ENCODE data around the gene VWF. TPM values are rescaled to one million over a fixed set of nuclear protein-coding genes. Genes with fewer than 3 reads are reported as not detected.

VWF gene
- total and polyA plus RNA-seq, 2 donors (not counting 3 experiments of a cell fraction or from before 2014, with no cell fraction given) = 1,041 to 2,328 TPM

DNA sequence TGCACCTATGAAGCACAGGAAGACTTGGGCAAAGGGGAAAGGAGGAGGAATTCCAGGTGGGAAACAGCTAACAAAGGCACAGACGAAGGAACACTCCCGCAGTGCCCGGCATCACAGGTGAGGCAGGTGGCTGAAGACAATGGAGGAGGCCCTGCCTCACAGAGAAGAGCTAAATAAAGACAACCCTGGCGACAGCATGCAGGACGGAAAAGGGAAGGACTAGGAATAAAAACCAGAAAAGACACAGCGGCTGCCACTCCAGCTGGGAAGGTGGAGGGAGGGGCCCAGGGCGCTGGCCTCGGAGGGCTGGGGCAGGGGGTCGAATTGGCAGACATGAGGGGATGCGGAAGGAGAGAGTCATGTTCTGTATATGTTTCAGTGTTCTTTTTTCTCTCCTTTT lies 136.4 kb downstream of the VWF start:
- Histone ChIP-seq H3K27me3 (ENCODE audit: control insufficient read depth in 2 of 2, insufficient read depth in 2 of 2, low read length in 2 of 2) (no peaks in the 10 kb centered on the region), H2AFZ (ENCODE audit: low read depth, low read length) (no peak overlapping the region), H3K36me3 (ENCODE audit: control insufficient read depth in 2 of 2, extremely low read depth in 1 of 2, insufficient read depth in 2 of 2, low read length in 2 of 2) (peaks cover 59 to 76% of the 10 kb centered on the region in 2 experiments), H3K79me2 (ENCODE audit: control insufficient read depth, insufficient read depth, low read length) (peaks cover 21% of the 10 kb centered on the region), H3K9me1 (replicated peaks; ENCODE audit: control insufficient read depth, extremely low read depth, insufficient read depth, low read length) (no peaks in the 10 kb centered on the region), H3K4me3 (replicated peaks in 1 of 3; ENCODE audit: insufficient read depth in 1 of 3, low read depth in 1 of 3, low read length in 3 of 3) (no peak overlapping the region), H4K20me1 (replicated peaks; ENCODE audit: control insufficient read depth, extremely low read depth, insufficient read depth, low read length) (peaks cover 12% of the 10 kb centered on the region), H3K4me1 (ENCODE audit: control insufficient read depth, extremely low read depth, insufficient read depth, low read length) (no peaks in the 10 kb centered on the region), H3K9me3 (replicated peaks; ENCODE audit: control insufficient read depth, insufficient read depth, low read length) (no peaks in the 10 kb centered on the region), H3K4me2 (ENCODE audit: insufficient read depth, low read length) (no peak overlapping the region), H3K27ac (ENCODE audit: insufficient read depth, low read depth, low read length) (no peak overlapping the region), H3K9ac (replicated peaks; ENCODE audit: extremely low read depth, insufficient read depth, low read length) (no peak overlapping the region)
- CTCF ChIA-PET = interaction anchor here (0.6 to 3.1 kb wide), 23 partner anchors 7 to 611 kb away, joined by 3 to 60 read pairs (median 5); no protein-coding TSS in a partner anchor
- BruUV-seq (replicated peaks) = no TSS peak
- dilution Hi-C loops (cut with MboI; ENCODE audit: extremely low pct_ligation_motif_present, low sequenced_read_pairs) = no loop called here
- FAIRE-seq (no peak), DNase-seq (ENCODE audit: low read depth, low spot score) (no peak)
- TF ChIP-seq POLR2AphosphoS5 (IDR thresholded peaks at IDR 0.05; ENCODE audit: insufficient read depth, low read depth, low read length) (peak; percentile 17), GATA2 (IDR thresholded peaks at IDR 0.05; ENCODE audit: insufficient read depth, insufficient read length, low read depth, low read length) (no peak)
- POLR2A ChIA-PET = no interaction called here
- intact Hi-C loops (cut with micrococcal nuclease) = loop anchor here (1.0 kb wide), 2 partner anchors 52 to 297 kb away; no protein-coding TSS in a partner anchor

DNA sequence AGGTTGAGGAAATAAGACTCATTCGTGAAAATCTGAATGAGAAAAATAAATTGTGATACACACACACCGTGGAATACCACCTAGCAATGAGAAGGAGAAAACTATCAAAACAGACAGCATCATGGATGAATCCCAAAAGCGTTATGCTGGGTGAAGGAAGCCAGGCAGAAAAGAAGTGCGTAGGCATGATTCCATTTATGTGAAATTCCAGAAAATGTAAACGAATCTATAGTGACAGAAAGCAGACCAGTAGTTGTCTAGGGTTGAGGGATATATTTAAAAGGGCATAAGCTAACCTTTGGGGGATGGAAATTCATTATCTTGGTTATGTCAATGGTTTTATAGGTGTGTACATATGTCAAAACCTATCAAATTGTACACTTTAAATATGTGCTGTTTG lies 136.9 kb downstream of the VWF start:
- no peak overlapping the region for H3K9ac ChIP-seq (replicated peaks; ENCODE audit: extremely low read depth, insufficient read depth, low read length)
- TF ChIP-seq EZH2 (IDR thresholded peaks at IDR 0.05; ENCODE audit: borderline replicate concordance, low read depth, low read length, severe bottlenecking) (no peak), POLR2AphosphoS5 (IDR thresholded peaks at IDR 0.05; ENCODE audit: insufficient read depth, low read depth, low read length) (no peak), FOS (IDR thresholded peaks at IDR 0.05; ENCODE audit: borderline replicate concordance, insufficient read depth, low read length) (no peak), MYC (IDR thresholded peaks at IDR 0.05; ENCODE audit: low read depth, low read length) (no peak), GATA2 (IDR thresholded peaks at IDR 0.05; ENCODE audit: insufficient read depth, insufficient read length, low read depth, low read length) (no peak), POLR2A (IDR thresholded peaks at IDR 0.05; ENCODE audit: low read depth, low read length) (no peak), JUN (IDR thresholded peaks at IDR 0.05; ENCODE audit: borderline replicate concordance, insufficient read depth, insufficient read length, low read depth) (no peak)
- TF ChIP-seq, protein P1, sequence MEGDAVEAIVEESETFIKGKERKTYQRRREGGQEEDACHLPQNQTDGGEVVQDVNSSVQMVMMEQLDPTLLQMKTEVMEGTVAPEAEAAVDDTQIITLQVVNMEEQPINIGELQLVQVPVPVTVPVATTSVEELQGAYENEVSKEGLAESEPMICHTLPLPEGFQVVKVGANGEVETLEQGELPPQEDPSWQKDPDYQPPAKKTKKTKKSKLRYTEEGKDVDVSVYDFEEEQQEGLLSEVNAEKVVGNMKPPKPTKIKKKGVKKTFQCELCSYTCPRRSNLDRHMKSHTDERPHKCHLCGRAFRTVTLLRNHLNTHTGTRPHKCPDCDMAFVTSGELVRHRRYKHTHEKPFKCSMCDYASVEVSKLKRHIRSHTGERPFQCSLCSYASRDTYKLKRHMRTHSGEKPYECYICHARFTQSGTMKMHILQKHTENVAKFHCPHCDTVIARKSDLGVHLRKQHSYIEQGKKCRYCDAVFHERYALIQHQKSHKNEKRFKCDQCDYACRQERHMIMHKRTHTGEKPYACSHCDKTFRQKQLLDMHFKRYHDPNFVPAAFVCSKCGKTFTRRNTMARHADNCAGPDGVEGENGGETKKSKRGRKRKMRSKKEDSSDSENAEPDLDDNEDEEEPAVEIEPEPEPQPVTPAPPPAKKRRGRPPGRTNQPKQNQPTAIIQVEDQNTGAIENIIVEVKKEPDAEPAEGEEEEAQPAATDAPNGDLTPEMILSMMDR (IDR thresholded peaks at IDR 0.05; ENCODE audit: extremely low read depth in 1 of 2, insufficient read depth in 1 of 2, low read depth in 1 of 2, low read length in 2 of 2) = no peak
- TF ChIP-seq, protein P2, sequence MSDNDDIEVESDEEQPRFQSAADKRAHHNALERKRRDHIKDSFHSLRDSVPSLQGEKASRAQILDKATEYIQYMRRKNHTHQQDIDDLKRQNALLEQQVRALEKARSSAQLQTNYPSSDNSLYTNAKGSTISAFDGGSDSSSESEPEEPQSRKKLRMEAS (IDR thresholded peaks at IDR 0.05; ENCODE audit: insufficient read depth, insufficient read length) = no peak
- POLR2A ChIA-PET = no interaction called here
- intact Hi-C loops (cut with micrococcal nuclease) = no loop called here
- H3K79me2 ChIP-seq (ENCODE audit: control insufficient read depth, insufficient read depth, low read length) = peaks cover 20% of the 10 kb centered on the region
- DNase-seq (ENCODE audit: low read depth, low spot score) (no peak), FAIRE-seq (no peak)
- H2AFZ ChIP-seq (ENCODE audit: low read depth, low read length) = no peak overlapping the region
- no peak overlapping the region for H3K4me2 ChIP-seq (ENCODE audit: insufficient read depth, low read length)
- H3K27me3 ChIP-seq (ENCODE audit: control insufficient read depth in 2 of 2, insufficient read depth in 2 of 2, low read length in 2 of 2) = no peaks in the 10 kb centered on the region
- no TSS peak for BruUV-seq (replicated peaks)
- peaks cover 59 to 75% of the 10 kb centered on the region in 2 experiments for H3K36me3 ChIP-seq (ENCODE audit: control insufficient read depth in 2 of 2, extremely low read depth in 1 of 2, insufficient read depth in 2 of 2, low read length in 2 of 2)
- no peaks in the 10 kb centered on the region for H3K9me3 ChIP-seq (replicated peaks; ENCODE audit: control insufficient read depth, insufficient read depth, low read length)
- CTCF ChIA-PET = interaction anchor here (1.1 to 3.1 kb wide), 6 partner anchors 8 to 335 kb away, joined by 4 to 60 read pairs (median 6); no protein-coding TSS in a partner anchor
- H4K20me1 ChIP-seq (replicated peaks; ENCODE audit: control insufficient read depth, extremely low read depth, insufficient read depth, low read length) = peaks cover 11% of the 10 kb centered on the region
- H3K9me1 ChIP-seq (replicated peaks; ENCODE audit: control insufficient read depth, extremely low read depth, insufficient read depth, low read length) = no peaks in the 10 kb centered on the region
- H3K27ac ChIP-seq (ENCODE audit: insufficient read depth, low read depth, low read length) = no peak overlapping the region
- no peak overlapping the region for H3K4me3 ChIP-seq (replicated peaks in 1 of 3; ENCODE audit: insufficient read depth in 1 of 3, low read depth in 1 of 3, low read length in 3 of 3)
- H3K4me1 ChIP-seq (ENCODE audit: control insufficient read depth, extremely low read depth, insufficient read depth, low read length) = no peaks in the 10 kb centered on the region
- dilution Hi-C loops (cut with MboI; ENCODE audit: extremely low pct_ligation_motif_present, low sequenced_read_pairs) = no loop called here

Data from endothelial cell of umbilical vein (primary cell).